Mesendoderm (in vitro differentiated cells): ENCODE data around the gene PTPN11.
A peak's percentile ranks its signal among the peaks of the same experiment; 100 is the strongest.
"Not testable (repeated sequence)": the region's sequence is repeated elsewhere in the genome, so short reads cannot be mapped to it uniquely, and the experiment has no call there.

ENCODE experiments used
- DNase-seq: peaks from one replicate; pipeline ENCODE4 v3.0.0; 2013
- H2AK5ac ChIP-seq: 2 replicates; pipeline ENCODE4 v1.6.1; 2013; ENCODE audit warnings: low read length, inconsistent platforms
- H2BK120ac ChIP-seq: 2 replicates; pipeline ENCODE4 v1.6.1; 2013; ENCODE audit warnings: low read depth, mild to moderate bottlenecking, low read length, moderate library complexity, mixed read lengths
- H2BK15ac ChIP-seq: replicated peaks from 2 replicates; pipeline ENCODE4 v1.6.1; 2013; ENCODE audit warnings: low read depth, mild to moderate bottlenecking, moderate library complexity
- H2BK5ac ChIP-seq: 2 replicates; pipeline ENCODE4 v1.6.1; 2013; ENCODE audit warnings: low read length, inconsistent platforms
- H3K18ac ChIP-seq: 2 replicates; pipeline ENCODE4 v1.6.1; 2013; ENCODE audit warnings: mild to moderate bottlenecking, low read length, mixed read lengths
- H3K23ac ChIP-seq: one replicate; pipeline ENCODE4 v1.6.1; 2013; ENCODE audit warnings: low read length
- H3K27ac ChIP-seq: 2 replicates; pipeline ENCODE4 v1.5.1; 2013; ENCODE audit warnings: low read depth, mild to moderate bottlenecking, inconsistent platforms, low read length, moderate library complexity
- H3K27me3 ChIP-seq: 2 replicates; pipeline ENCODE4 v1.6.1; 2013; ENCODE audit warnings: low read length, control low read depth, mild to moderate bottlenecking, inconsistent platforms; ENCODE audit not compliant: insufficient read depth, poor library complexity
- H3K36me3 ChIP-seq: 2 replicates; pipeline ENCODE4 v1.6.1; 2013; ENCODE audit warnings: low read length, inconsistent platforms; ENCODE audit not compliant: control insufficient read depth, insufficient read depth
- H3K4ac ChIP-seq: one replicate; pipeline ENCODE4 v1.6.1; 2013; ENCODE audit warnings: low read depth, mild to moderate bottlenecking, low read length, moderate library complexity
- H3K4me1 ChIP-seq: 2 replicates; pipeline ENCODE4 v1.6.1; 2013; ENCODE audit warnings: low read depth, low read length, inconsistent platforms; ENCODE audit not compliant: control insufficient read depth
- H3K4me2 ChIP-seq: 2 replicates; pipeline ENCODE4 v1.6.1; 2013; ENCODE audit warnings: low read length
- H3K4me3 ChIP-seq: 2 replicates; pipeline ENCODE4 v1.5.1; 2013; ENCODE audit warnings: mild to moderate bottlenecking, low read length
- H3K56ac ChIP-seq: one replicate; pipeline ENCODE4 v1.6.1; 2013; ENCODE audit warnings: low read length
- H3K79me1 ChIP-seq: 2 replicates; pipeline ENCODE4 v1.6.1; 2013; ENCODE audit warnings: low read length, inconsistent platforms
- H3K79me2 ChIP-seq: 2 replicates; pipeline ENCODE4 v1.6.1; 2013; ENCODE audit warnings: mild to moderate bottlenecking, low read length; ENCODE audit not compliant: control insufficient read depth, insufficient read depth
- H3K9ac ChIP-seq: 2 replicates; pipeline ENCODE4 v1.6.1; 2013; ENCODE audit warnings: low read length, inconsistent platforms
- H4K5ac ChIP-seq: one replicate; pipeline ENCODE4 v1.6.1; 2013; ENCODE audit warnings: low read length
- H4K8ac ChIP-seq: one replicate; pipeline ENCODE4 v1.6.1; 2013; ENCODE audit warnings: low read depth, mild to moderate bottlenecking, control low read depth, low read length, moderate library complexity
- WGBS: extraction: QIAGEN DNeasy Blood & Tissue Kit; methylation state at CpG from one replicate; pipeline ENCODE4 v1.1.7; 2013; ENCODE audit warnings: low lambda C conversion rate, missing lambda C conversion rate; ENCODE audit not compliant: insufficient coverage; ENCODE audit errors: extremely low coverage; 5-methylcytosine and 5-hydroxymethylcytosine counted together

PTPN11 gene

DNA sequence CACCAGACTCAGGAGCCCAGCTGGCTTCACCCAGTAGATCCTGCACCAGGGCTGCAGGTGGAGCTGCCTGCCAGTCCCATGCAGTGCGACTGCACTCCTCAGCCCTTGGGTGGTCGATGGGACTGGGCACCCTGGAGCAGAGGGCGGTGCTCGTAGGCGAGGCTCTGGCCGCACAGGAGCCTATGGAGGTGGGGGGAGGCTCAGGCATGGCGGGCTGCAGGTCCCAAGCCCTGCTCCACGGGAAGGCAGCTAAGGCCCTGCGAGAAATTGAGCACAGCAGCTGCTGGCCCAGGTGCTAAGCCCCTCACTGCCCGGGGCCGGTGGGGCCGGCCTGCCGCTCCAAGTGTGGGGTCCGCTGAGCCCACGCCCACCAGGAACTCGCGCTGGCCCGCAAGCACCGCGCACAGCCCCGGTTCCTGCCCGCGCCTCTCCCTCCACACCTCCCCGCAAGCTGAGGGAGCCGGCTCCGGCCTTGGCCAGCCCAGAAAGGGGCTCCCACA is 101.1 kb downstream of the PTPN11 start:
- H3K36me3 ChIP-seq, H3K23ac ChIP-seq, H3K27ac ChIP-seq, H3K4ac ChIP-seq, H4K5ac ChIP-seq, H4K8ac ChIP-seq, H3K18ac ChIP-seq, H3K9ac ChIP-seq, H3K79me2 ChIP-seq, H2AK5ac ChIP-seq, H3K4me2 ChIP-seq, H3K4me3 ChIP-seq, DNase-seq, H3K56ac ChIP-seq, H3K79me1 ChIP-seq, H3K27me3 ChIP-seq, H2BK120ac ChIP-seq, H2BK5ac ChIP-seq, H2BK15ac ChIP-seq, H3K4me1 ChIP-seq: not testable (repeated sequence)
- WGBS = no CpG with 5 or more reads among the region's 26 CpGs

DNA sequence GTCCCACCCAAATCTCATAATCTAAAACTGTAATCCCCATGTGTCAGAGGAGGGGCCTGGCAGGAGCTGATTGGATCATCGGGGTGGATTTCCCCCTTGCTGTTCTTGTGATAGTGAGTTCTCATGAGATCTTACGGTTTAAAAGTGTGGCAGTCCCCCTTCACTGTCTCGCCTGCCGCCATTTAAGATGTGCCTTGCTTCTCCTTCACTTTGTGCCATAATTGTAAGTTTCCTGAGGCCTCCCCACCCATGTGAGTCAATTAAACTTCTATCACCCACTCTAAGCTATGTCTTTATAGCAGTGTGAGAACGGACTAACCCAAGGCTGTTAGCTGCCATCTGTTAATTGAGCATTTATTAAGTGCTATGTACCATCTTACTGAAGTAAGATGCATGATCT is 105.1 kb downstream of the PTPN11 start:
- Histone ChIP-seq H2BK15ac (no peak overlapping the region), H3K56ac (no peak overlapping the region), H3K79me2 (no peaks in the 10 kb centered on the region), H3K27ac (no peak overlapping the region), H3K27me3 (no peaks in the 10 kb centered on the region), H3K4me2 (no peak overlapping the region), H2BK120ac (no peak overlapping the region), H3K4me3 (no peak overlapping the region), H3K79me1 (no peaks in the 10 kb centered on the region), H3K4ac (no peak overlapping the region), H2AK5ac (no peak overlapping the region), H3K9ac (no peak overlapping the region), H4K8ac (no peak overlapping the region), H3K18ac (no peak overlapping the region), H2BK5ac (no peak overlapping the region), H3K4me1 (no peaks in the 10 kb centered on the region), H3K23ac (no peak overlapping the region), H4K5ac (no peak overlapping the region), H3K36me3 (no peaks in the 10 kb centered on the region)
- WGBS = no CpG with 5 or more reads among the region's 5 CpGs
- no peak for DNase-seq

DNA sequence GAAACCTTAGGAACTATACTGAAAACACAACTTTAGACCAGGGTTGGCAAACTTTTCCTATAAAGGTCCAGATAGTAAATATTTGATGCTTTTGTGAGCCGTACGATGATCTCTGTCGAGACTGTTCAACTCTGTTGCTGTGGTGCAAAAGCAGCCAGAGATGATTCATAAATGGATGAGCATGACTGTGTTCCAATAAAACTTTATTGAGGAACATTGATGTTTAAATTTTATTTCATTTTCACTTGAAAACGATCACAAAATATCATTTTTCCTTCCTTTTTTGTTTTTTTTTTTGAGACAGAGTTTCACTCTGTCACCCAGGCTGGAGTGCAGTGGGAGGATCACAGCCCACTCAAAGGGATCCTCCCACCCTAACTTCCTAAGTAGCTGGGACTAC is 105.5 kb downstream of the PTPN11 start:
- DNase-seq = no peak
- Histone ChIP-seq H3K36me3 (no peaks in the 10 kb centered on the region), H2BK15ac (no peak overlapping the region), H2BK120ac (no peak overlapping the region), H3K27ac (no peak overlapping the region), H3K4me3 (no peak overlapping the region), H3K4me2 (no peak overlapping the region), H3K56ac (no peak overlapping the region), H4K8ac (no peak overlapping the region), H3K27me3 (no peaks in the 10 kb centered on the region), H3K9ac (no peak overlapping the region), H3K79me2 (no peaks in the 10 kb centered on the region), H4K5ac (no peak overlapping the region), H3K23ac (no peak overlapping the region), H3K4me1 (no peaks in the 10 kb centered on the region), H3K79me1 (no peaks in the 10 kb centered on the region), H3K4ac (no peak overlapping the region), H2AK5ac (no peak overlapping the region), H3K18ac (no peak overlapping the region), H2BK5ac (no peak overlapping the region)
- WGBS = no CpG with 5 or more reads among the region's 4 CpGs

DNA sequence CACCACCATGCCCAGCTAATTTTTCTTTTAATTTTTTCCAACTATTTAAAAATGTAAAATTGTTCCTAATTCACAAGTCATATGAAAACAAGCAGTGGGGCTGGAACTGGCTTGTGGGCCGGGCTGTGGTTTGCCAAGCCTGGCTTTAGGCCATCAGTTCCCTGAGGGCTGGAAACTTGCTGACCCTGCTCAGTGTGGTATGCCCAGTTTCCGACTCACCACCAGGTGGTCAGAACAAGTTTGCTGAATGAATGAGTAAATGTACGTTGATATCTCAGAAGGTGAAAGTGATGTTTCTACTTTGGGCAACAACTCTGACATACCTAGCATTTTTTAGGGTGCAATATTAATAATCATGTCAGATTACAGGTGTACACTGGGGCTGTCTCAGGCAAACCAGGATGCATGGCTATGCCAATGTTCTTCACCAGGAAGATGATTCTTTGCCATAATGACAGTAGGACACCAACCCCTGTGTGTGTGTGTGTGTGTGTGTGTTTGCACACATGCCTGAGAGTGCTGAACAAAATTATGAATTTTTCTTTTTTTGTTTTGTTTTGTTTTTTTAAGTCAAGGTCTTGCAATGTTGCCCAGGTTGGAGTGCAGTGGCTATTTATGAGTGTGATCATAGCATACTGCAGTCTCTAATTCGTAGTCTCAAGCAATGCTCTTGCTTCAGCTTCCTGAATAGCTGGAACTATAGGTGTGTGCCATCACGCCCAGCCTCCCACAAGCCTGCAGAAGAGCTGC is 106.1 kb downstream of the PTPN11 start:
- no peak overlapping the region for H3K56ac ChIP-seq
- H3K27ac ChIP-seq = no peak overlapping the region
- H3K27me3 ChIP-seq = no peaks in the 10 kb centered on the region
- H3K4ac ChIP-seq = no peak overlapping the region
- H3K4me2 ChIP-seq = no peak overlapping the region
- H3K9ac ChIP-seq = no peak overlapping the region
- no peaks in the 10 kb centered on the region for H3K4me1 ChIP-seq
- DNase-seq = peak; percentile 34
- no peak overlapping the region for H2BK120ac ChIP-seq
- no peaks in the 10 kb centered on the region for H3K36me3 ChIP-seq
- H2BK5ac ChIP-seq = no peak overlapping the region
- no peak overlapping the region for H4K5ac ChIP-seq
- H3K79me2 ChIP-seq = no peaks in the 10 kb centered on the region
- no peak overlapping the region for H3K4me3 ChIP-seq
- H3K79me1 ChIP-seq = no peaks in the 10 kb centered on the region
- no peak overlapping the region for H2BK15ac ChIP-seq
- H3K23ac ChIP-seq = no peak overlapping the region
- H2AK5ac ChIP-seq = no peak overlapping the region
- H3K18ac ChIP-seq = no peak overlapping the region
- no peak overlapping the region for H4K8ac ChIP-seq
- no CpG with 5 or more reads among the region's 5 CpGs for WGBS

DNA sequence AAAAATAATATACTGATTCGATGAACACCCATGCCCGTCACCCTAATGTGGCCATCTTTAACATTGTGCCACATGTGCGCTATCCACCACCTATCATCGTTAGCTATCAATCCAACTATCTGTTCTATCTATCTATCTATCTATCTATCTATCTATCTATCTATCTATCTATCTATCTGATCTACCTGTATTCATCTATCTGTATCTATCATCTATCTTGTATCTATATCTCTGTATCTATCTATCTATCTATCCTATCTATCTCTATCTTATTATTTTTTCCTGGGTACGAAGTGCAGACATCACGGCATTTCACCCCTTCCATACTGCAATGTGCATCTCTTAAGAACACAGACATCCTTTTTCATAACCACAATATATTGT is 106.7 kb downstream of the PTPN11 start:
- H4K5ac ChIP-seq = no peak overlapping the region
- H3K23ac ChIP-seq = no peak overlapping the region
- DNase-seq = no peak
- no peaks in the 10 kb centered on the region for H3K36me3 ChIP-seq
- no peak overlapping the region for H3K27ac ChIP-seq
- H3K27me3 ChIP-seq = no peaks in the 10 kb centered on the region
- H3K4ac ChIP-seq = no peak overlapping the region
- no peak overlapping the region for H3K4me2 ChIP-seq
- WGBS = no CpG with 5 or more reads among the region's 6 CpGs
- no peak overlapping the region for H3K4me3 ChIP-seq
- H3K18ac ChIP-seq = no peak overlapping the region
- H3K9ac ChIP-seq = no peak overlapping the region
- H3K4me1 ChIP-seq = no peaks in the 10 kb centered on the region
- no peaks in the 10 kb centered on the region for H3K79me1 ChIP-seq
- no peak overlapping the region for H2BK15ac ChIP-seq
- no peak overlapping the region for H2BK5ac ChIP-seq
- no peak overlapping the region for H2AK5ac ChIP-seq
- H3K79me2 ChIP-seq = no peaks in the 10 kb centered on the region
- H4K8ac ChIP-seq = no peak overlapping the region
- H3K56ac ChIP-seq = no peak overlapping the region
- H2BK120ac ChIP-seq = no peak overlapping the region

DNA sequence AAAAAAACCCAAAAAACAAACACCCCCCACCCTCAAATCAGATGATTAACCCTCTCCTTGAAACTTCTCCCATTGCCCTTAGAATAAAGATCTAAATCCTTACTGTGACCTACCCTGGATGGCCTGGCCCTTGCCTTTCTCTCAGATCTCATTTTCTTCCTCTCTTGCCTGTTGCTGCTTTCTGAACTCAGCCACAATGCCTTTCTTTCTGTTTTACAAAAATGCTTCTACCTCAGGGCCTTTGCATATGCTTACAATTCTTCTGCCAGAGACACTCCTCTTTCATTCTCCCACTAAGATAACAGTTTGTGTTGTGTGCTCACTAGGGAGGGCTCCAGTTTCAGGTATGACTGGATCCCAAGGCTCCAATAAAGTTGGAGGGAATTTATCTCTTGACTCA is 108.3 kb downstream of the PTPN11 start:
- no peak for DNase-seq
- Histone ChIP-seq H2BK120ac (no peak overlapping the region), H2BK5ac (no peak overlapping the region), H3K23ac (no peak overlapping the region), H3K27me3 (no peaks in the 10 kb centered on the region), H3K27ac (no peak overlapping the region), H3K4me1 (no peaks in the 10 kb centered on the region), H3K36me3 (no peaks in the 10 kb centered on the region), H3K18ac (no peak overlapping the region), H3K79me2 (no peaks in the 10 kb centered on the region), H2BK15ac (no peak overlapping the region), H3K56ac (no peak overlapping the region), H3K4me2 (no peak overlapping the region), H4K8ac (no peak overlapping the region), H3K4ac (no peak overlapping the region), H3K4me3 (no peak overlapping the region), H3K9ac (no peak overlapping the region), H2AK5ac (no peak overlapping the region), H3K79me1 (no peaks in the 10 kb centered on the region), H4K5ac (no peak overlapping the region)
